H1 (cell line): ENCODE data around the gene ITPKB.
"Not testable (repeated sequence)": the region's sequence is repeated elsewhere in the genome, so short reads cannot be mapped to it uniquely, and the experiment has no call there.

ENCODE experiments used
- BCL11A ChIP-seq, 2 experiments: IDR thresholded peaks; one replicate each; pipeline ENCODE4 v1.6.1; 2011; ENCODE audit warnings: low read depth in 2 of 2, low read length in 2 of 2, mild to moderate bottlenecking in 2 of 2
- CEBPB ChIP-seq: IDR thresholded peaks from 2 replicates; pipeline ENCODE4 v1.6.1; 2012; ENCODE audit warnings: low read depth, low read length
- KDM1A ChIP-seq: fragments of 200-600, 300-600 bp; sonication (generic); IDR thresholded peaks from 2 replicates; pipeline ENCODE4 v1.7.1; 2016; ENCODE audit warnings: mild to moderate bottlenecking, low read length, borderline replicate concordance
- POLR2A ChIP-seq, 2 experiments: IDR thresholded peaks; 1 replicate in 1 of 2; 2 replicates in 1 of 2; pipeline ENCODE4 v1.6.1; 2011; ENCODE audit warnings: low read depth in 2 of 2, low read length in 2 of 2, mild to moderate bottlenecking in 2 of 2; ENCODE audit errors: control extremely low read depth in 1 of 2
- SAP30 ChIP-seq: fragments of 300-600 bp; sonication (generic); IDR thresholded peaks from 2 replicates; pipeline ENCODE4 v1.7.1; 2012; ENCODE audit warnings: low read length, moderate library complexity, mild to moderate bottlenecking, inconsistent platforms; ENCODE audit not compliant: insufficient read depth, insufficient replicate concordance
- SP1 ChIP-seq: IDR thresholded peaks from 2 replicates; pipeline ENCODE4 v1.6.1; 2011; ENCODE audit warnings: low read depth, low read length

DNA sequence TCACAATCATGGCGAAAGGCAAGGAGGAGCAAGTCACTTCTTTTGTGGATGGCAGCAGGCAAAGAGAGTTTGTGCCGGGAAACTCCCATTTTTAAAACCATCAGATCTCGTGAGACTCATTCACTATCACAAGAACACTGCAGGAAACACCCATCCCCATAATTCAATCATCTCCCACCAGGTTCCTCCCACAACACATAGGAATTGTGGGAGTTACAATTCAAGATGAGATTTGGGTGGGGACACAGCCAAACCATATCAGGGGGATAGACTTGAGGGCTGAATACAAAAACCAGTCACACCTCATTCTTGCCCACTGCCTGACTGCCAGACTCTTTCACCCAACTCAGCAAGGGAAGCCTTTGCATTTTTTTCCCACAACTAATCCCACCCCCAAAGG lies 140.1 kb downstream of the ITPKB start:
- not testable (repeated sequence) for TF ChIP-seq SP1; CEBPB; POLR2A (IDR thresholded peaks at IDR 0.05; ENCODE audit: control extremely low read depth in 1 of 2, low read depth in 2 of 2, low read length in 2 of 2); SAP30; KDM1A; BCL11A (IDR thresholded peaks at IDR 0.05; ENCODE audit: low read depth in 2 of 2, low read length in 2 of 2)
